ENCODE data around the gene E4F1.

Gene E4F1

DNA sequence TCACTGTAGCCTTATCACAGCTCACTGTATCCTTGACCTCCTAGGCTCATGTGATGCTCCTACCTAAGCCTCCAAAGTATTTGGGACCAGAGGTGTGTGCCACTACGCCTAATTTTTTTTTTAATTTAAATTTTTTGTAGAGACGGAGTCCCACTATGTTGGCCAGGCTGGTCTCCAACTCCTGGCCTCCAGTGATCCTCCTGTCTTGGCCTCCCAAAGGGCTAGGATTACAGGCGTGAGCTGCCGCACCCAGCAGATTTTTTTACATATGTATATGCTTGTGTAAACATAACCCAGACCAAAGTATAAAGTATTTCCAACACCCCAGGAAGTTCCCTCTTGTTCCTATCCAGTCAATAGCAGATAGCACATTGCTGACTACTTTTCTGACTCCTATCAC lies 7.1 kb upstream of the E4F1 start:
- no peak for DNase-seq (ENCODE audit: low read depth, low spot score)
- peak overlapping the region; percentile 92 for H3K4me3 ChIP-seq (ENCODE audit: low read length)

DNA sequence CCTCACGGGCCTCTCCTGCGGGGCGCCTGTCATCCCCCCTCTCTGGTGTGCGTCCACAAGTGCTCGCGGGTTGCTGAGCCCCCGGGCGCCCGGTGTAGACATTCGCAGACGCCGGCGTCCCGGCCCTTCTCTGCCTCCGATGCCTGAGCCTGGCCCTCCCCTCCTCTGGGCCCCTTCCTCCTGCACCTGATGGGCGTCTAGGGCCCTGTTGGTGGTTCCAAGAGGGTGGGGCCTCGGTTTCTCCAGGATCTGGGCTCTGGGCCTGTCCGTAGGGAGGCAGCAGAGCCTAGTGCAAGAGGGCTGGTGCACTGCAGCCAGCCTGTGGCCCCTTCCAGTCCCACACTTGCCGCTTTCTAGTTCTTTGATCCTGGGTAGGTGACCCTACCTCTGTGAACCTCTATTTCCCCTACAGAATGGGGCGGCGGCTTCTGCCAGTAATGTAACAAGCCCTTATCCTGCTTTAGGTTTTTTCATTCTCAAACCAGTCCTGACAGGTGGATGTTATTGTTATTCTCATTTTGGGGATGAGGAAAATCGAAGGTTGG lies 623 bp downstream of the E4F1 start:
- peak overlapping the region; percentile 89 for H3K4me3 ChIP-seq (ENCODE audit: low read length)
- DNase-seq (ENCODE audit: low read depth, low spot score): no peak

DNA sequence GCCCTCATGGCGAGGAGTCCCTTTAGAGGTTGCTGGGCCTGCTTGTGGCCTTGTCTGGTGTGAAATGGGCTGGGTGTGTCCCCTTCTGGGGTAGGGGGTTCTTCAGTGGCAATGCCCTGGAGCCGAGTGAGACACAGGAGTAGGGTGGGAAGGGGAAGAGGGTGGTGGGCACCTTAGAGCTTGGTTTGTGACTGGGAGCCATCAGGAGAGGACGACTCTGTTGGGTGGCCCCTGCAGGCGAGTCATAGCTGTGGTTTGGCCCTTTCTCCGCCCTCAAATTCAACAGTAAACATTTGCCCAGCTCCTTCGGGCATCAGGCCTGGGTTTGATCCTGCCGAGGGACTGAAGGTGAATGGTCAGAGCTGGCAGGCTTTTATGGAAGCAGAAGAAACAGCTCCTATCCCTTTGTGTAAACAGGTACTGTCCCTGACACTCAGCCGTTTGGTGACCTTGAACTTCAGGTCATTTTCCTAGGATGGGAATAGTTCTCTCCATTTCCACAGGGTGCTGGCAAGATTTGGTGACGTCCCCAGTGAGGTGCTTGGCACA lies 2.9 kb downstream of the E4F1 start:
- DNase-seq (ENCODE audit: low read depth, low spot score): no peak
- H3K4me3 ChIP-seq (ENCODE audit: low read length): no peak overlapping the region

DNA sequence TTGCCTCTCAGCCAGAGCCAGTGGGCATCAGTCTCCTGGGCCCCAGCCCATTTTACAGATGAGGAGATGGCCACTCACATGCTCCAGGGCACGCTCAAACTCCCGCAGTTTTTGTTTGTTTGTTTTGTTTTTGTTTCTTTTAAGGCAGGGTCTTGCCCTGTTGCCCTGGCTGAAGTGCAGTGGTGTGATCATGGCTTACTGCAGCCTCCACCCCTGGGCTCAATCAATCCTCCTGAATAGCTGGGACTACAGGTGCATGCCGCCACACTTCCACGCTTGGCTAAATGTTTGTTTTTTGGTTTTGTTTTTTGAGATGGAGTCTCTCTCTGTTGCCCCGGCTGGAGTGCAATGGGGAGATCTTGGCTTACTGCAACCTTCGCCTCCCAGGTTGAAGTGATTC lies 3.5 kb downstream of the E4F1 start:
- no peak overlapping the region for H3K4me3 ChIP-seq (ENCODE audit: low read length)
- no peak for DNase-seq (ENCODE audit: low read depth, low spot score)

DNA sequence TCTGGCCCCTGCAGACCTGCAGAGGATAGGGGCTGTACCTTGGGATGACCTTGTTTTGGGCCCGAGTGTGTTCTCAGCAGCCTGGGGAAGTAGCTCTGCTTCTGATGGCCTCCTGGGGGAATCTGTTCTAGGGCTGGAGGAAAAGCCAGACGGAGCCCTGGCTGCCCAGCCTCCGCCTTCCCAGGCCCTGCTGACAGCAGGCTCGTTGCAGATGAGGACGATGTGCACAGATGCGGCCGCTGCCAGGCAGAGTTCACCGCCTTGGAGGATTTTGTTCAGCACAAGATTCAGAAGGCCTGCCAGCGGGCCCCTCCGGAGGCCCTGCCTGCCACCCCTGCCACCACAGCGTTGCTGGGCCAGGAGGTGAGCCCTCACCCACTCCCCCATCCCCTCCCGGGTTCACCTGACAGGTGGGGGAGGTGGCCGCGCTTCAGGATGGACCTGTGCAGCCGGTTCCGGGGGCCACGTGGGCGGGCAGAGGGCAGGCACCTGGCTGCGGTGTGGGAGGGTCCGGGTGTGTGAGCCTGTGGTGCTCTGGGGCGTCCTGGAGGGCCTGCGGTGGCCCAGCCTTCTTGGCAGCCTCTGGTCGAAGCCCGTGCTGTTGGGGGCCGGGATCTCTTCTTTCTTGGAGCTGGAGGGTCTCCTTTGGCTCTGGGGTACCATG lies 4.9 kb downstream of the E4F1 start:
- no peak overlapping the region for H3K4me3 ChIP-seq (ENCODE audit: low read length)
- DNase-seq (ENCODE audit: low read depth, low spot score): no peak

GRCh38 chr16:2229091-2229490 lies 5.7 kb downstream of the E4F1 start:
- DNase-seq (ENCODE audit: low read depth, low spot score): no peak
- H3K4me3 ChIP-seq (ENCODE audit: low read length): no peak overlapping the region

- H3K4me3 ChIP-seq (ENCODE audit: low read length): no peak overlapping the region
- DNase-seq (ENCODE audit: low read depth, low spot score): no peak
Measured at GRCh38 chr16:2229632-2230250, 6.3 kb downstream of the E4F1 start.

GRCh38 chr16:2230376-2230775 lies 7.0 kb downstream of the E4F1 start:
- no peak for DNase-seq (ENCODE audit: low read depth, low spot score)
- no peak overlapping the region for H3K4me3 ChIP-seq (ENCODE audit: low read length)

- DNase-seq (ENCODE audit: low read depth, low spot score): no peak
- no peak overlapping the region for H3K4me3 ChIP-seq (ENCODE audit: low read length)
Measured at GRCh38 chr16:2231016-2231931, 7.9 kb downstream of the E4F1 start.

GRCh38 chr16:2232094-2232990 lies 9.0 kb downstream of the E4F1 start:
- DNase-seq (ENCODE audit: low read depth, low spot score): no peak
- H3K4me3 ChIP-seq (ENCODE audit: low read length): no peak overlapping the region

DNA sequence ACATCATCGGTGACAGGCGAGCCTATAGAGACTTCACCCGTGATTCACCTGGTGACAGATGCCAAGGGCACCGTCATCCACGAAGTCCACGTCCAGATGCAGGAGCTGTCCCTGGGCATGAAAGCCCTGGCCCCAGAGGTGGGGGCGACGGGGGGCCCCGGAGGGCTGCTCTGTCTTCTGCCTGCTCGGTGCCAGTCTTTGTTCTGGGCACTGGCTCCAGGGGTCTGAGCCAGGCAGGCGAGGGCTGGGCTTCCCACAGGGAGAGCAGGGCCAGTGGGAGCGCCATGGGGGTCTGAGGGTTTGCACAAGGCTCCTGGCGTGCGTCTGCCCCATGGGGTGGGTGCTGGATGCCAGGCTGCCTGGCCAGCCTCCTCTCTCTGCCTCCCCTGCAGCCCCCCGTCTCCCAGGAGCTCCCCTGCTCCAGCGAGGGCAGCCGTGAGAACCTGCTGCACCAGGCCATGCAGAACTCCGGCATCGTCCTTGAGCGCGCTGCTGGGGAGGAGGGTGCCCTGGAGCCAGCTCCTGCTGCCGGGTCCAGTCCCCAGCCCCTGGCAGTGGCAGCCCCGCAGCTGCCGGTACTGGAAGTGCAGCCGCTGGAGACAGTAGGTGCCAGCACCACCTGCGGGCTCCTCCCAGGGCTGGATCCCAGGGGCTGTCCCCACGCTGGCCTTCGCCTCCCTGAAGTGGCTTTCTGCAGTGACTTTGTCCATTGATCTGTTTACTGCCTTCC lies 9.8 kb downstream of the E4F1 start:
- no peak for DNase-seq (ENCODE audit: low read depth, low spot score)
- H3K4me3 ChIP-seq (ENCODE audit: low read length): no peak overlapping the region

- H3K4me3 ChIP-seq (ENCODE audit: low read length): no peak overlapping the region
- DNase-seq (ENCODE audit: low read depth, low spot score): no peak
Measured at GRCh38 chr16:2233872-2234812, 10.8 kb downstream of the E4F1 start.

GRCh38 chr16:2234813-2235170 lies 11.4 kb downstream of the E4F1 start:
- no peak for DNase-seq (ENCODE audit: low read depth, low spot score)
- H3K4me3 ChIP-seq (ENCODE audit: low read length): no peak overlapping the region

DNA sequence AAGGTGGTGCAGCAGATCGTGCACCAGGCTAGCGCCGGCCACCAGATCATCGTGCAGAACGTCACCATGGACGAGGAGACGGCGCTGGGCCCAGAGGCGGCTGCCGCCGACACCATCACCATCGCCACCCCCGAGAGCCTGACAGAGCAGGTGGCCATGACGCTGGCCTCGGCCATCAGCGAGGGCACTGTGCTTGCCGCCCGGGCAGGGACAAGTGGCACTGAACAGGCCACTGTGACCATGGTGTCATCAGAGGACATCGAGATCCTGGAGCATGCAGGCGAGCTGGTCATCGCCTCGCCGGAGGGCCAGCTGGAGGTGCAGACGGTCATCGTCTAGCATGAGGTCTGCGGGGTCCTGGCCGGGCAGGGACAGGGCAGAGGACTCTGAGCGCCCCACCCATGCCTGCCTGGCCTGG lies 11.9 kb downstream of the E4F1 start:
- DNase-seq (ENCODE audit: low read depth, low spot score): no peak
- no peak overlapping the region for H3K4me3 ChIP-seq (ENCODE audit: low read length)

- H3K4me3 ChIP-seq (ENCODE audit: low read length): no peak overlapping the region
- DNase-seq (ENCODE audit: low read depth, low spot score): no peak
Measured at GRCh38 chr16:2235695-2236336, 12.4 kb downstream of the E4F1 start.

DNA sequence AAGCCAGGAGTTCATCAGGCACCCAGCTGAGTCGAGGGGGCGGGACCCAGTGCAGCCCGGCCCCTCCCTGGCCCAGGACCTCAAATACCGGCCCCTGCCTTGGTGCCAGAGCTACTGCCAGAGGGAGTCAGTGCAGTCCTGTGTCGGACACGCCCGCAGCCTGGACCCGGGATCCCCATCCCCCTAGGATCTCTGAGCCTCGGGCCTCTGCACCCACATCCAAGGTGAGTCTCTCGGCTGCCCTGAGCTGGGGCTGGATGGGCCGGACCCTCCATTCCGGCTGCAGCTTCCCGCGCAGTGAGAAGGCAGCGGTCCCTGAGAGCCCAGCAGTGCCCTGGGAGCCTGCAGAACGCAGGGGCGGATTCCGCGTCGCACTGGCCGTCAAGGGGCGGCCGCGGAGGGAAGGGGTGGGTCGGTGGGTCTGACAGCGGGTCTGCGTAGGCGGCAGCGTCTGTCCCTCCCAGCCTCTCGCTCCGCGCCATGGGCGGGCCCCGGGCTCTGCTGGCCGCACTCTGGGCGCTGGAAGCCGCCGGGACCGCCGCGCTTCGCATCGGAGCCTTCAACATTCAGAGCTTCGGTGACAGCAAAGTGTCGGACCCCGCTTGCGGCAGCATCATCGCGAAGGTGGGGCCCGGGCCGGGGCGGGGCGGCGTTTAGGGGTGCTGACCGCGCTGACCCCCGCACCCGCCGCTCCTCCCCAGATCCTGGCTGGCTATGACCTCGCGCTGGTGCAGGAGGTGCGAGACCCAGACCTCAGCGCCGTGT lies 13.1 kb downstream of the E4F1 start, which contains the start of gene DNASE1L2:
Gene DNASE1L2, plus strand, starts transcription at position 108 of the 765 bp plus-strand sequence. Its CDS starts 373 bp downstream, at position 481.
- H3K4me3 ChIP-seq (ENCODE audit: low read length): no peak within 1 kb of the TSS
- DNase-seq (ENCODE audit: low read depth, low spot score): no peak

All from Jurkat, Clone E6-1 (cell line).